IMR-90 (cell line): ENCODE measurements around the gene TMEM215. TPM values are rescaled to one million over a fixed set of nuclear protein-coding genes. Genes with fewer than 3 reads are reported as not detected.

ENCODE experiments used
- microRNA-seq, 2 experiments: library from miRNA; stranded (forward) in 1 of 2; unstranded in 1 of 2; fragments of 10-50 nt in 1 of 2; fragments of <30 nt in 1 of 2; gene quantifications in 1 of 2; microRNA quantifications in 1 of 2; one replicate each; pipeline versions ENCODE3 to v1.1.0; 2013 to 2020; ENCODE audit not compliant: insufficient read depth in 1 of 2, insufficient read length in 1 of 2, unreplicated experiment in 1 of 2
- polyA plus RNA-seq, 3 experiments: library from polyadenylated mRNA; depleted of rRNA; stranded (reverse); fragments of >200 nt; gene quantifications; 2 replicates each; pipeline ENCODE4 v1.2.3, GENCODE V29; 2012; ENCODE audit warnings: low replicate concordance in 1 of 3
- small RNA-seq, 5 experiments: library from RNA; depleted of rRNA; stranded (forward); fragments of <200 nt; gene quantifications; one replicate each; pipeline ENCODE3, GENCODE V24; 2012
- total RNA-seq: library from RNA; depleted of rRNA; stranded (reverse); fragments of >200 nt; gene quantifications from 2 replicates; pipeline ENCODE4 v1.2.3, GENCODE V29; 2012; rRNA removed

Gene TMEM215
- total and polyA plus RNA-seq, 2 of the 4 experiments (the other 2 are of a cell fraction), result not detected

Small RNA genes within 50 kb of the gene (microRNA-seq; reads per million reads assigned to microRNA genes)
- not detected for gene RF00019 (ENCODE audit: insufficient read depth, insufficient read length)

Small RNA genes within 50 kb of the gene (small RNA-seq; reads per million reads assigned to genes)
- 0 reads per million in 5 experiments for gene RF00019

Other genes starting within 250 kb of the TMEM215 start
- 1.1 and 2.5 TPM in 2 replicates for gene SMIM27, start 231.2 kb upstream of the TMEM215 start, total RNA-seq
- 3.4 and 5.5 TPM in 2 replicates for gene SMIM27, start 231.2 kb upstream of the TMEM215 start, polyA plus RNA-seq (2012; rRNA removed)
- 27.8 and 41.7 TPM in 2 replicates for gene TOPORS, start 231.0 kb upstream of the TMEM215 start, total RNA-seq
- gene TOPORS, start 231.0 kb upstream of the TMEM215 start, polyA plus RNA-seq (2012; rRNA removed), result 6.3 and 7.4 TPM in 2 replicates
- 24.2 and 77.2 TPM in 2 replicates for gene NDUFB6, start 210.4 kb upstream of the TMEM215 start, total RNA-seq
- gene NDUFB6, start 210.4 kb upstream of the TMEM215 start, polyA plus RNA-seq (2012; rRNA removed), result 51.0 and 55.9 TPM in 2 replicates
- gene TAF1L, start 147.9 kb upstream of the TMEM215 start, total RNA-seq, result under 0.01 TPM in 1 of 2 replicates, not detected in the other
- not detected in 2 replicates for gene TAF1L, start 147.9 kb upstream of the TMEM215 start, polyA plus RNA-seq (2012; rRNA removed)
- gene APTX, start 218.1 kb downstream of the TMEM215 start, total RNA-seq, result 34.2 and 45.3 TPM in 2 replicates
- gene APTX, start 218.1 kb downstream of the TMEM215 start, polyA plus RNA-seq (2012; rRNA removed), result 28.0 and 32.6 TPM in 2 replicates
- 59.5 and 109 TPM in 2 replicates for gene DNAJA1, start 241.7 kb downstream of the TMEM215 start, total RNA-seq
- 103 and 118 TPM in 2 replicates for gene DNAJA1, start 241.7 kb downstream of the TMEM215 start, polyA plus RNA-seq (2012; rRNA removed)